Measurements from ENCODE around the gene DIAPH2.

DNA sequence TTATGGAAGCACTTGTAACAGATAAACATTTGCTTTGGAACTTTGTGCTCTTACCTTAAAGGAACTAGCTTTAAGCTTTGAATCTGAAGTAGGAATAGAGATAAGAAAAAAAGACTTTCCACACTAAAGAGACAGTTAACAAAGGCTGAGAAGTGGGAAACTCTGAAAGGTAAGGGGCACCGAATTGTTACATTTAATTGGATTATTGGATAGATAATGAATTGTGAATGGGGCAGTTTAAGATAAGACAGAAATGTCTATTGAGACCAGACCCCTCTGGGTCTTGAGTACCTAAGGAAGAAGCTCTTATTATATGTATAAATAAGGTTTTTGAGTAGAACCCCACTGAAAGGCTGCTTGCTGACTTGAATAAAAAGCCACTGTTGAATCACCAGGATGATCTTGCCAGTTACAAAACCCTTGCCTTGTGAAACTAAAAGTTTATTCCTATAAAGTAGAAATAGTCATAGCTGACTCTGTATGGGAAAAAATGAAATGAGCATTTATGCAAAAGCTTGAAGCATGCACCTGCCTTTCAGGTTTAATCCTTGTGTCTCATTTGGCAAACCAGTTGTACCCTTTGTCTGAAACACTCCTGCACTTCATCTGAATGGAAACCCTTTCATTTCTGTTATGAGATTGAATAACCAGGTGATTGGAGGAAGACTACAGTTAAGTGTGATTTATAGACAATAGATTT is 622.3 kb downstream of the DIAPH2 start:
- TF ChIP-seq, protein P1, sequence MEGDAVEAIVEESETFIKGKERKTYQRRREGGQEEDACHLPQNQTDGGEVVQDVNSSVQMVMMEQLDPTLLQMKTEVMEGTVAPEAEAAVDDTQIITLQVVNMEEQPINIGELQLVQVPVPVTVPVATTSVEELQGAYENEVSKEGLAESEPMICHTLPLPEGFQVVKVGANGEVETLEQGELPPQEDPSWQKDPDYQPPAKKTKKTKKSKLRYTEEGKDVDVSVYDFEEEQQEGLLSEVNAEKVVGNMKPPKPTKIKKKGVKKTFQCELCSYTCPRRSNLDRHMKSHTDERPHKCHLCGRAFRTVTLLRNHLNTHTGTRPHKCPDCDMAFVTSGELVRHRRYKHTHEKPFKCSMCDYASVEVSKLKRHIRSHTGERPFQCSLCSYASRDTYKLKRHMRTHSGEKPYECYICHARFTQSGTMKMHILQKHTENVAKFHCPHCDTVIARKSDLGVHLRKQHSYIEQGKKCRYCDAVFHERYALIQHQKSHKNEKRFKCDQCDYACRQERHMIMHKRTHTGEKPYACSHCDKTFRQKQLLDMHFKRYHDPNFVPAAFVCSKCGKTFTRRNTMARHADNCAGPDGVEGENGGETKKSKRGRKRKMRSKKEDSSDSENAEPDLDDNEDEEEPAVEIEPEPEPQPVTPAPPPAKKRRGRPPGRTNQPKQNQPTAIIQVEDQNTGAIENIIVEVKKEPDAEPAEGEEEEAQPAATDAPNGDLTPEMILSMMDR (IDR thresholded peaks at IDR 0.05): no peak
- TF ChIP-seq POLR2A (IDR thresholded peaks at IDR 0.05): no peak

All from body of pancreas (tissue), 4 donors.